ENCODE results near the gene HOXB7.

DNA sequence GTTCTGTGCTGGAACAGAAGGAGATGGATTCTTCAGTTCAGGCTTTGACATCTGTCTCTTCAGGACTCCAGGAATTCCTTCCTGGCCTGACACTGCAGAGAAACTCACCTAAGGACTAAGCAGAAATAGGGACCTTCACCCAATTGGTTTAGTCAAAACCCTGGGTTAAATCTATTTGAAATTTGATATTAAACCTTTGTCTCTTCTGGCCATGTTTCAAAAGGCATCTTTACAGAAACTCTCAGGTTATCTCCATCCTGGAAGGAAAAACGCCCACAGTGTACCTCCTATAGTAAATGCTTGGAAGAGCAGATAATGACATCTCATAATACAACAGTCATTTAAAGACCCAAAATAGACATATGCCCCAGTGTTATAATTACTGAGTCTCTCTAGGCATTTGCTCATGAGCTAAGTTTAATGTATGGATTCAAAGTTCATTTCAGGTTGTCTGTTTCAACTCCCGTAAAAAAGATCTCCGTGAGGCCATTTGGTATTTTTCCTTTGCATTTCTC is 27.1 kb downstream of the HOXB7 start:
- TF ChIP-seq, protein P1, sequence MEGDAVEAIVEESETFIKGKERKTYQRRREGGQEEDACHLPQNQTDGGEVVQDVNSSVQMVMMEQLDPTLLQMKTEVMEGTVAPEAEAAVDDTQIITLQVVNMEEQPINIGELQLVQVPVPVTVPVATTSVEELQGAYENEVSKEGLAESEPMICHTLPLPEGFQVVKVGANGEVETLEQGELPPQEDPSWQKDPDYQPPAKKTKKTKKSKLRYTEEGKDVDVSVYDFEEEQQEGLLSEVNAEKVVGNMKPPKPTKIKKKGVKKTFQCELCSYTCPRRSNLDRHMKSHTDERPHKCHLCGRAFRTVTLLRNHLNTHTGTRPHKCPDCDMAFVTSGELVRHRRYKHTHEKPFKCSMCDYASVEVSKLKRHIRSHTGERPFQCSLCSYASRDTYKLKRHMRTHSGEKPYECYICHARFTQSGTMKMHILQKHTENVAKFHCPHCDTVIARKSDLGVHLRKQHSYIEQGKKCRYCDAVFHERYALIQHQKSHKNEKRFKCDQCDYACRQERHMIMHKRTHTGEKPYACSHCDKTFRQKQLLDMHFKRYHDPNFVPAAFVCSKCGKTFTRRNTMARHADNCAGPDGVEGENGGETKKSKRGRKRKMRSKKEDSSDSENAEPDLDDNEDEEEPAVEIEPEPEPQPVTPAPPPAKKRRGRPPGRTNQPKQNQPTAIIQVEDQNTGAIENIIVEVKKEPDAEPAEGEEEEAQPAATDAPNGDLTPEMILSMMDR (IDR thresholded peaks at IDR 0.05) = no peak
- TF ChIP-seq, protein P2, sequence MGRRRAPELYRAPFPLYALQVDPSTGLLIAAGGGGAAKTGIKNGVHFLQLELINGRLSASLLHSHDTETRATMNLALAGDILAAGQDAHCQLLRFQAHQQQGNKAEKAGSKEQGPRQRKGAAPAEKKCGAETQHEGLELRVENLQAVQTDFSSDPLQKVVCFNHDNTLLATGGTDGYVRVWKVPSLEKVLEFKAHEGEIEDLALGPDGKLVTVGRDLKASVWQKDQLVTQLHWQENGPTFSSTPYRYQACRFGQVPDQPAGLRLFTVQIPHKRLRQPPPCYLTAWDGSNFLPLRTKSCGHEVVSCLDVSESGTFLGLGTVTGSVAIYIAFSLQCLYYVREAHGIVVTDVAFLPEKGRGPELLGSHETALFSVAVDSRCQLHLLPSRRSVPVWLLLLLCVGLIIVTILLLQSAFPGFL (CRISPR knock-in tag; IDR thresholded peaks at IDR 0.05; ENCODE audit: borderline replicate concordance) = no peak
